NOMO-1 treated with dmso at 0.1 percent for 144 hours (cell line): ENCODE results near the gene ZNF804B.

ENCODE experiments used
- DNase-seq: peaks from one replicate; lab custom pipeline; 2025; ENCODE audit not compliant: unreplicated experiment; lab: John Stamatoyannopoulos, UW

ZNF804B gene

DNA sequence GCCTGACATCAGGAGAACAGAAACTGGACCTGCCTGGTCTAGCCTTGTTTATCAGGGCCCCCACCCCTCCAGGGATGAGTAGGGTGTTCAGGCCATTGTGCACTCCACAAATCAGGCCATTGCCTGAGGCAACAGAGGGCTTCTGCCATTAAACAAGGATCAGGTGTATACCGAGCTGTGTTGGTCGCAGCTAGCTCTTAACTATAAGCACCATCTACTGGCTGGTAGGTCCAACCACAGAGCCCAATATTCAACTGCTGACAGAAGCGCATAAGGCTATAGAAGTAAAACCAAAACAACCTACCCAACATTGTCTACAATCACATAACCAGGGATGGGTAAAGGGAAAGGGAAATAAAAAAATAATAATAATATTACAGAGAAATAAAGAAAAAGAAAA, 487.7 kb downstream of the ZNF804B start:
- no peak for DNase-seq

DNA sequence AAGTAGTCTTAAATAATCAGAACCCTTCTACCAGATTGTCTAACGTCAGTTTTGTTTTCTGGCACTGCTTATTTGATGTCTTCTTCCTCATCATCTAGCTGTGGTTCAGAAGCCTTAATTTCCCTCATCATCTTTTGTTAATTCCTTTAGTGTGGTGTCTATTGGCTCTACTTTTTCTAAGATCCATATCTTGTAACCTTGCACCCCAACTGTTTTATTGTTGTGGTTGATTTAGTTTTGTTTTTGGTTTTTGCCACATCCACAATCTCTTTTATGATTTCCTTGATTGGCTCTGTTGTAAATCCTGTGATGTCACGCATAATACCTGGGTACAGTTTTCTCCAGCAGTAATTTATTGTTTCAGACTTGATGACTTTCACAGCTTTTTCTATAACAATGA, 499.6 kb downstream of the ZNF804B start:
- no peak for DNase-seq

DNA sequence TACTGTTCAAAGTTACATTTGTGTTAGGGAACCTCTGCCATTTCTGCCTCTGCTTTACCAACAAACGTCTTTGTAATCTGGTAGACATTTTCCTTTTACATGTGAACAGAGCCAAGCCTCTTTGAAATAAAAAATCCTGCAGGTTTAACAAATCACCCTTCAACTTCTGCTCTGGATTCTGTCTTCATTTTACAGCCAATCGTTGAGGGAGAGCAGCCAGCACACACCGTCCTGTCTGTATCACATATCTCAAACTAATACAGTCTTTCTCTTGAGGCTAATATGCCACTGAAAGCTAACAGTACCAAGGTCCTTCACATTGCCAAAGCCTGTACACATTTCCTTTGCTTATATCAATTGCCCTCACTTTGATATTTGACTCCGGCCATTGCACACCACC, 504.6 kb downstream of the ZNF804B start:
- no peak for DNase-seq

DNA sequence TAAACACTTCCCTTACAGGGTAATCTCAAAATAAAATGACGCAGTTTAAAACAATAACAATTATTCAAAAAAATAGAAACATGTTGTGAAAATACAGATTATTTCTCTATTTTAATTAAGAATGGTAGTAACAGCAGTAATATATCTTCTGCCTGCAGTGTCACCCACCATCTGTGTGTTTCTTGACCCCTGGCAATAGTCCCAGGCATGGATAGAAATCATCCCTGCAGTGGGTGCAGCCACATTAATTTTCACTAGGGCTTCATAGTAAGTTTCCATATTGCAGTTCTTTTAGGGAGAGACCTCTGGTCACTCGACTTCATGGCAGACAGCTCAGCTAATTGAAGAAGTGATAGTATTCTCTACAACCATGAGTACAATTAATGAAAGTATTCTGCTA, 506.1 kb downstream of the ZNF804B start:
- no peak for DNase-seq

DNA sequence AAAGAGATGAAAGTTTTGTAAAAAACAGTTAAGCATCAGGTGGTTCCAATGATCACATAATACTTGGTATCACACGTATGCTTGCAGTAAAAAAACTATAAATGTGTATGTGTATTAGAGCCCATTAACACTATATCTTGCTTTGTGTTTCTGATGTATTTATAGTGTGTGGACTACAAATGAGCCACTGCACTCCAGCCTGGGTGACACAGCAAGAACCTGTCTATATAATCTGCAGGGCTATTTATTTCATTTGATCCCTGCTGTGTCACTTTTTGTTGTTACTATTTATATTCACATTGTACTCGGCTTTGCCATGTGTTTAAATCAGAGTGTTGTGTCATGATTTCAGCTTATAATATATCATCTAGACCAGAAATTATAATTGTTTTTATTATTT, 523.8 kb downstream of the ZNF804B start:
- DNase-seq: no peak

DNA sequence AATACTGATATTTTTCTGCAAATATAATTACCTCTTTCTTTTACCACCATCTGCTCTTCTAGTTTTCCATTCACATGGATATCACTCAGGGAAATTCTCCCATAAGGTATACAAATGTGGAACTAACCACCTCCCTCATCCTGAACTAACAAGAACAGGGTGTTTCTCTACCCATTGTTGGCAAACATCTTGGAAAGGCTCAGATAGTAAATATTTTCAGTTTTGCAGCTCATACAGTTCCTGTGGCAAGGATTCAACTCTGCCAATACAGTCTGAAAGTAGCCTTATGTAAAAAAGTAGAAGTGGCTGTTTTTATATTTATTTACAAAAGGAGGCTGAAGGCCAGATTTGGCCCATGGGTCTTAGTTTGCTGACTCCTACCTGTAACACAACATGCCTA, 549.0 kb downstream of the ZNF804B start:
- no peak for DNase-seq

DNA sequence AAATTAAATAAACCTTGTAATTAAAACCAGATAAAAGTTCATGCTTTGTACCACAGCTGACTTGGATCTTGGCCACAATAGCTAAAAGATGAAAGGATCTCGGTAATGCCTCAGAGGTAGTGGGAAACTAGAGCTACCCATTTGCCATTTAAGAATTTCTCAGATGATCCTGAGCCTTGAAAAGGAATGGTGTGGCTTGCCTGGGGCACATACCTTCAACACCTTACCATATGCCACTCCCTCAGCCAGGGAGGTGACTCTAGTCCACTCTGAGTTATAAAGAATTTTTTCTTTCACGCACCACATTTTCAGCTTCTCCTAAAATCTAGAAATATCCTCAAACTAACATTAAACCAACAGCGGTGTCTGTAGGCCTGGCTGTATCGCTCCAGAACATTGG, 552.4 kb downstream of the ZNF804B start:
- DNase-seq: no peak

DNA sequence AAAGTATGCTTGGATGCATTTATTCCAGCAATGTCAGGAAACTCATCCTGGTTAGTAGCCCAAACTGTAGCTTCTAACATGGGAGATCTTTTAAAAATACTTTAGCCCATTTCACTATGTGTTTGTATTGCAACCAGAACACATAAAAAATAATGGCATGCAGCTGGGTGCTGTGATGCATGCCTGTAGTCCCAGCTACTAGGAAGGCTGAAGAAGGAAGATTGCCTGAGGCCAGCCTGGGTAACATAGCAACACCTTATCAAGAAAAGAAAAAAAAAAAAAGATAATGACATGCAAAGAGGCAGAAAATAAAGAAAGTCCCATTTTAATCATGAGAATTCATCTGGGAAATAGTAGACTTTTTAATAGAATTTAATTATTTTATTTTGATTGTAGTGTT, 553.1 kb downstream of the ZNF804B start:
- no peak for DNase-seq

DNA sequence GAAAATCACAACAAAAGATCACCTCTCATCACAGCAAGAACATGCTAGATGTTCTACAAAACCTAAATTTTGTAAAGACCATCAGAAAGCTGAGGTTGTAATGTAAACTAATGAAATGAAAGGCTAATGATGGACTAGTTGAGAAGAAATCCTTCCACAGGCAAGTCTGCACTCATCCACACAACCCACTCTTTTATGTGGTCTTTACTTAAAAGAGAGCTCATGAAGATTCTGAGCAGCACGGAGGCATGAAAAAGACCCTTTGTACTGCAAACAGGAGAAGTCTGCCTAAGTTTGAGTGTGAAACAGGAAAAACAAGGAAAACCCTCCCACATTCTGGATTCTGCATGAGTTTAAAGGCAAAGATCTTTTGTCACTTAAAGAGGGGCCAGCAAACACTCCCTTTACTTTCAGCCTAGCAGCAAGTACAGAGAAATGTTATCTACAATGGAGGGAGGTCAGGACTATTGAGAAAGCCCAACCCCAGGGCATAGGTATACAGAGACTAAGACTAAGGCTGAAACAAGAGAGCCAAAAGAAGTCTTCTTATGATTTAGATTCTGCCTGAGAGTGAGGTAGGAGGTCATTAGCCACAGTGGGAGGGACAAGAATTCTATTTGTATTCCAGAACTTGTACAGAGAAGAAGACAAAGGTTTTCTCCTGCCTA, 557.2 kb downstream of the ZNF804B start:
- DNase-seq: no peak

DNA sequence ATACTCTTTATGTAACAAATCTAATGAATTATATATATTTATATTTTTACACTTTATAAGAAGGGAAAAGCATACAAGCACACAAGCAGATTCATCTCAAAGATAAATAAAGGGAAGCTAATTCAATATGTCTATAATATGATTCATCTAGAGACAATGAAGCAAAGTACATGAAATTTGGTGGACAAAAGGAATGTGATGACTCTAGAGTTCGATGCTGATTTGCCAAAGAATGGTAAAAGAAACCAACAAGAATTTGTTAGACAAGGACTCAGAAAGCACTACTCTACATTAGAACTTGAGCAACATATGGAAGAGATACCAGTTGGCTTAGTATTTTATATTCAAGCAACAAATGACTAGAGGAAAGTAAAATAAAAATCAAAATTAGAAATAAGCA, 572.5 kb downstream of the ZNF804B start:
- no peak for DNase-seq

DNA sequence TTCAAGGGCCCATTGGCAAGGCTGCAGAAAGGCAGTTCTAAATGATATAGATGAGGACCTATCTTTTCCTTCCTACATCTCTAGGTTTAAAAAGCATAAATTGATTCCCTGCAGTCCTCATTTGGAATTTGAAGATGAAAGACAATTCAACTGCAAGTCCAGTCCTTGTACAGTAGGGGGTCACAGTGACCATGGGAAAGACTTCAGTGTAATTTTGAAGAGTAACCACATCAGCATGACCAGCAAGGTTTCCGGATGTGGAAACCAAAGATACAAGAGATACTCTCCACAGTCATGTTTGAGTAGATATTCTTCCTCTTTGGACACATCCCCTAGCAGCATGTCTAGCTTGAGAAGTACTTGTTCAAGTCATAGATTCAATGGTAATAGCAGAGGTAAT, 575.3 kb downstream of the ZNF804B start:
- DNase-seq: no peak

DNA sequence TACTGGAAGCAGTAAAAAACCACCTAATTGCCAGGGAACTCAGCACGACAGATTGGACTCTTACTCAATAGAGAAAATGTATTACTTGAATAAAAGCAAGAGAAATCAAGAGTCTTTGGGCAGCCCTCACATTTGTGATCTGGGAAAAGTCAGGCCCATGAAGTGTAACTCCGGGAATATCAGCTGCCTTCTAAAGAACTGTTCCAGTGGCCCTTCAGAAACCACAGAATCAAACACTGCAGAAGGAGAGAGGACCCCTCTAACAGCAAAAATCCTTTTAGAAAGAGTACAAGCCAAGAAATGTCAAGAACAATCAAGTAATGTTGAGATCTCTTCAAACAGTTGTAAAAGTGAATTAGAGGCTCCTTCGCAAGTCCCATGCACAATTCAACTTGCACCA, 576.0 kb downstream of the ZNF804B start:
- no peak for DNase-seq

DNA sequence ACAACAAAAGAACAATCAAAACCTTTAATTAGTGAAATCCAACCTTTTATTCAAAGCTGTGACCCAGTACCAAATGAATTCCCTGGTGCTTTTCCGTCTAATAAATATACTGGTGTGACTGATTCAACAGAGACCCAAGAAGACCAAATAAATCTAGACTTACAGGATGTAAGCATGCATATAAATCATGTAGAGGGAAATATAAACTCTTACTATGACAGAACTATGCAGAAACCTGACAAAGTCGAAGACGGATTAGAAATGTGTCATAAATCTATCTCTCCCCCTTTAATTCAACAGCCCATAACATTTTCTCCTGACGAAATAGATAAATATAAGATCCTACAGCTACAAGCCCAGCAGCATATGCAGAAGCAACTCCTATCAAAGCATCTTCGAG, 576.6 kb downstream of the ZNF804B start:
- DNase-seq: no peak

DNA sequence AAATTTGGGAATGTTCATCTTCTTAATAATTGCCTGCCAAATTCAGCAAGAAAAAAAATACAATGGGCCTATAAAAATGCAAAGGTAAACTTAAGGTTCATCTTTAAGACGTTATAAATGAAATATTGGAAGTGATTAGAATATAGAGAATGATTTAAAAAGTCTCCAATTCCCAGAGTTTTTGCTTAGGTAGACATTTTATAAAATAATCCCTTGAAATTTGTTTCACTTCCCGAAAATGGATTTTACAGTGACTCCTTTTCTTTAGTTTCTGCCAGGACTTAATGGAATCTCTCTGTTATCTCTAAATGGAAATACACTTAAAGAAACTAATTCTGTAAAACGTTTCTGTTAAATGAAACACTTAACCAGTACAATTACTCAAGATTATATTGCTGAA, 580.2 kb downstream of the ZNF804B start:
- no peak for DNase-seq

DNA sequence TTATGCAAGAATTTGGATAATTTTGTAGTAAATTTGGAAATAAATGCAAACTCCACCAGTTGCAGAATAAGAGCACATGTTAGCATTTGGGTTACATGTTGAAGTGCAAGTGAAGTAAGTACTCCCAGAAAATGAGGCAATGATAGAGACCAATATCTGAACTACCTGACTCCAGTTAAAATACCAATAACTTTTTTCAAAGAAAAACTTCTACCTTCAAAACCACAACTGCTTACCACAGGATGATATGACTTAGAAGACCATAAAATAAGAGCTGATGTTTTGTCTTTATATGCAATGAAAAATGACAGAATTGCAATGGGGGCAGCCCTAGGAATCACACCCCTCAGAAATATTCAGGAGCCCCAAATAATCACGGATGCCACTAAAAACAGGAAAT, 597.6 kb downstream of the ZNF804B start:
- DNase-seq: no peak

DNA sequence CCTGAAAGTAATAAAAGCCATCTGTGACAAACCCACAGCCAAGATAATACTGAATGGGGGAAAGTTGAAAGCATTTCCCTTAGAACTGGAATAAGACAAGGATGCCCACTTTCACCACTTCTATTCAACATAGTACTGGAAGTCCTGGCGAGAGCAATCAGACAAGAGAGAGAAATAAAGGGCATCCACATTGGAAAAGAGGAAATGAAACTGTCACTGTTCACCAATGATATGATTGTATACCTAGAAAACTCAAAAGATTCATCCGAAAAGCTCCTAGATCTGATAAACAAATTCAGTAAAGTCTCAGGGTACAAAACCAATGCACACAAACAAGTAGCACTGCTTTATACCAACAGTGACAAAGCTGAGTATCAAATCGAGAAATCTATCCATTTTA, 617.7 kb downstream of the ZNF804B start:
- DNase-seq: no peak

DNA sequence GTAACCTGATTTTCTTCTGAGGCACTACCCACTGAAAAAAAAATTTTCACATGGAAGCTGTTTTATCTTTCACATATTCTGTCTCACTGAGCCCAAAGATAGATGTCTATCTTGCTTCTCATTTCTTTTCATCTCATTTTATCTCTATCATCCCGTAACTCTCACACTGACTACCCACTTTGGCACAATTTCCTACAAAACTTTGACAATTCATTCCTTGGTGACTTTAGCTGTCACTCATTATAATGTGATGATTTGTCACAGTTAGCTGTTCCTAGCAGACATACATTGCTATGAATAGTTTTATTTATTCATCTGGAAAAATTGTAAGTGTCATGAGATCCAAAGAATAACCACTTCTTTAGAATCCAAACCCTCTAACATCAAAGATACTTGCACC, 625.9 kb downstream of the ZNF804B start:
- DNase-seq: no peak
